CD8-positive, alpha-beta memory T cell (primary cell): ENCODE results near the gene NRIP1. TPM values are rescaled to one million over a fixed set of nuclear protein-coding genes. Genes with fewer than 3 reads are reported as not detected.
"Not testable (repeated sequence)": the region's sequence is repeated elsewhere in the genome, so short reads cannot be mapped to it uniquely, and the experiment has no call there.

Experiments
- CTCF ChIA-PET: fragments of 350-600 bp; sonication (Branson Sonifier 250); formaldehyde crosslinking; loops from one replicate; lab custom pipeline; 2021; ENCODE audit warnings: antibody characterized with exemption; lab: Charles Lee
- POLR2A ChIA-PET: fragments of 350-600 bp; sonication (Branson Sonifier 250); formaldehyde crosslinking; loops from one replicate; lab custom pipeline; 2021; ENCODE audit warnings: antibody characterized with exemption; lab: Charles Lee
- DNase-seq, 5 donors: peaks; one replicate each; pipeline versions ENCODE4 v3.0.0 to v3.0.0-alpha.2; 2020 to 2022; ENCODE audit warnings: mixed read lengths in 1 of 5
- H3K27ac ChIP-seq: one replicate; pipeline ENCODE4 v1.7.0; 2013; ENCODE audit warnings: low read depth, mild to moderate bottlenecking, low read length, moderate library complexity
- H3K27me3 ChIP-seq: 2 replicates; pipeline ENCODE4 v1.7.0; 2013; ENCODE audit warnings: low read length, mild to moderate bottlenecking; ENCODE audit not compliant: insufficient read depth, poor library complexity, severe bottlenecking
- H3K36me3 ChIP-seq: 2 replicates; pipeline ENCODE4 v1.7.0; 2013; ENCODE audit warnings: mild to moderate bottlenecking, low read length, moderate library complexity; ENCODE audit not compliant: insufficient read depth
- H3K4me1 ChIP-seq: 2 replicates; pipeline ENCODE4 v1.7.0; 2013; ENCODE audit warnings: mild to moderate bottlenecking, low read length, moderate library complexity; ENCODE audit not compliant: insufficient read depth
- H3K4me3 ChIP-seq: 2 replicates; pipeline ENCODE4 v1.7.0; 2013; ENCODE audit warnings: mild to moderate bottlenecking, low read length
- H3K9me3 ChIP-seq: 2 replicates; pipeline ENCODE4 v1.7.0; 2013; ENCODE audit warnings: mild to moderate bottlenecking, low read length
- H3K27ac Mint-ChIP-seq, 8 donors: one replicate each; pipeline ENCODE4 v1.8.0; 2020 to 2021; ENCODE audit warnings: mixed read lengths in 8 of 8, mild to moderate bottlenecking in 6 of 8, inconsistent platforms in 3 of 8, moderate library complexity in 3 of 8
- H3K27me3 Mint-ChIP-seq, 2 donors: one replicate each; pipeline ENCODE4 v1.8.0; 2020 to 2021; ENCODE audit warnings: mixed read lengths in 2 of 2, mild to moderate bottlenecking in 1 of 2, moderate library complexity in 1 of 2
- H3K36me3 Mint-ChIP-seq, 3 donors: one replicate each; pipeline ENCODE4 v1.8.0; 2020 to 2021; ENCODE audit warnings: mixed read lengths in 3 of 3, inconsistent platforms in 1 of 3, mild to moderate bottlenecking in 1 of 3
- H3K4me1 Mint-ChIP-seq, 3 donors: one replicate each; pipeline ENCODE4 v1.8.0; 2020 to 2021; ENCODE audit warnings: mixed read lengths in 3 of 3, inconsistent platforms in 1 of 3, mild to moderate bottlenecking in 1 of 3
- H3K4me3 Mint-ChIP-seq, 7 donors: one replicate each; pipeline ENCODE4 v1.8.0; 2020 to 2021; ENCODE audit warnings: mixed read lengths in 7 of 7, mild to moderate bottlenecking in 6 of 7, moderate library complexity in 4 of 7, inconsistent platforms in 2 of 7
- H3K9me3 Mint-ChIP-seq, 5 donors: one replicate each; pipeline ENCODE4 v1.8.0; 2020 to 2022; ENCODE audit warnings: mixed read lengths in 5 of 5, mild to moderate bottlenecking in 3 of 5, moderate library complexity in 2 of 5, inconsistent platforms in 1 of 5
- polyA plus RNA-seq: library from polyadenylated mRNA; unstranded; fragments of 300-500 nt; fragmentation: Illumina TruSeq; gene quantifications from one replicate; pipeline ENCODE4 v1.2.3, GENCODE V29; 2021
- total RNA-seq, 2 experiments: library from RNA; stranded (reverse); gene quantifications; one replicate each; pipeline ENCODE4 v1.2.3, GENCODE V29; 2021

NRIP1 gene
- total and polyA plus RNA-seq, 3 experiments from 2014 or later, result 14.6 to 37.6 (median 15.7) TPM

DNA sequence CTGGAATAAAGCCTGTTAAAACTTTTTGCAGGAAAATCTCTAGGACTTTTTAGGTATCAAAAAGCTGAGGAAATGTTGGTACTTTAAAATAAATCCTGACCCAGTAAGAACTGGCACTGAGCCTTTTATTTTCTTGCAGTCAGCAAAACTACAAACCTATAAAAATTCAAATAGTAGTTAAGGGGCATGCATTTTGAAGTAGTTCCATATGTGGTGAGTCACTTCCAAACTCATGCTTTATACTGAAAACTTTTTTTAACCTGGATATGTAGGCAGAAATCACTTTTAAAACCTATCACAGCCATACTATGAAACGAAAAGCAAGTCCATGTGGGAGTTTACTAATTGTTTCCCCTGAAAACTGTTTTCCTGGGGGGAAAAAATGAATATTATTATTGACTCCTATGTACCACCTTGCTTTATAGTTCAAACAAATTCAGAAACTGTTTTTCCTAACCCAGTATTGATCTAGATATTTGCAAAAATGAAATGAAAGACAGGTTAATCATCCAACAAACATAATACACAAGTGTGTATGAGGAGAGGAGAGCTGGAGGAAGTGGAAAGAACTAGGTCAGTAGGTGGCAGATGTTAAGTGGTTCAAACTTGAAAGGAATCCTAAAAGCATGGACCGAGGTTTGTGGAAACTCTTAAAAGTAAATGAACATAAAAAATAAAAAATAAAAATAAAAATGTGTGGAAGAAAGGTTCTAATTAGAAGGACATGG is 30.5 kb downstream of the NRIP1 start:
- Histone ChIP-seq H3K27me3 (no peaks in the 10 kb centered on the region), H3K36me3 (no peaks in the 10 kb centered on the region), H3K4me1 (peaks cover 6% of the 10 kb centered on the region), H3K4me3 (no peak overlapping the region), H3K27ac (no peak overlapping the region), H3K9me3 (no peaks in the 10 kb centered on the region)
- CTCF ChIA-PET, result no interaction called here
- Mint-ChIP-seq H3K4me3 (peak overlapping the region in 2 of 7 donors; percentile 0 to 33), H3K36me3 (peaks cover 0 to 4% (median 2%) of the 10 kb centered on the region in 3 donors), H3K9me3 (no peaks in the 10 kb centered on the region), H3K4me1 (peaks cover 26 to 40% (median 29%) of the 10 kb centered on the region in 3 donors), H3K27ac (peak overlapping the region in 1 of 8 donors; percentile 19), H3K27me3 (no peaks in the 10 kb centered on the region)
- no peak for DNase-seq
- POLR2A ChIA-PET, result no interaction called here

DNA sequence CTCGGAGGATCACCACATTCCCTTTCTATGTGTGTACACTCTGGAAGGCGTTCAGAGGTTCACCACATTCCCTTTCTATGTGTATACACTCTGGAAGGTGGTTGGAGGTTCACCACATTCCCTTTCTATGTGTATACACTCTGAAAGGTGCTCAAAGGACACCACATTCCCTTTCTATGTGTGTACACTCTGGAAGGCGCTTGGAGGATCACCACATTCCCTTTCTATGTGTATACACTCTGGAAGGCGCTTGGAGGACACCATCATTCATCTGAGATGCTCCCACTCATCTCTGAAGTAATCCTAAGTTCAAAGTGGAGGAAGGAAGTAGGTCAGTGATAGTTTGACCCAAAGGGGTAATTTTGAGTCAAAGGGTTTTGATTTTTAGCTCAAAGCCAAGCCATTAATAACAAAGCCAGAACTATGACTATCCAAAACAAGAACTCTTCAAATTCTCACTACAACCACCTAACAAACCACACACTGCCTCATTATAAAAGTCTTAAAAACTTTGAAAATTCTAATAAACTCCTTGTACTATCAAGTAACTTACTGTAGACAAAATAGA is 32.9 kb downstream of the NRIP1 start:
- no peak for DNase-seq
- H3K4me3 ChIP-seq, result peak overlapping the region; percentile 11
- no peaks in the 10 kb centered on the region for H3K36me3 ChIP-seq
- no peak overlapping the region for H3K27ac Mint-ChIP-seq
- no peaks in the 10 kb centered on the region for H3K9me3 ChIP-seq
- ChIA-PET CTCF (no interaction called here), POLR2A (no interaction called here)
- peaks cover 0 to 6% (median 2%) of the 10 kb centered on the region in 3 donors for H3K36me3 Mint-ChIP-seq
- no peak overlapping the region for H3K27ac ChIP-seq
- H3K27me3 ChIP-seq, result no peaks in the 10 kb centered on the region
- peaks cover 6% of the 10 kb centered on the region for H3K4me1 ChIP-seq
- H3K9me3 Mint-ChIP-seq, result no peaks in the 10 kb centered on the region
- H3K4me3 Mint-ChIP-seq, result no peak overlapping the region
- peaks cover 37 to 50% (median 37%) of the 10 kb centered on the region in 3 donors for H3K4me1 Mint-ChIP-seq
- no peaks in the 10 kb centered on the region for H3K27me3 Mint-ChIP-seq

DNA sequence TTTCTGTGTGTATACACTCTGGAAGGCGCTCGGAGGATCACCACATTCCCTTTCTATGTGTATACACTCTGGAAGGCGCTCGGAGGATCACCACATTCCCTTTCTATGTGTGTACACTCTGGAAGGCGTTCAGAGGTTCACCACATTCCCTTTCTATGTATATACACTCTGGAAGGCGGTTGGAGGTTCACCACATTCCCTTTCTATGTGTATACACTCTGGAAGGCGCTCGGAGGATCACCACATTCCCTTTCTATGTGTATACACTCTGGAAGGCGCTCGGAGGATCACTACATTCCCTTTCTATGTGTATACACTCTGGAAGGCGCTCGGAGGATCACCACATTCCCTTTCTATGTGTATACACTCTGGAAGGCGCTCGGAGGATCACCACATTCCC is 33.4 kb downstream of the NRIP1 start:
- CTCF ChIA-PET, H3K4me1 ChIP-seq, H3K27me3 Mint-ChIP-seq, H3K27ac ChIP-seq, H3K27ac Mint-ChIP-seq, H3K9me3 Mint-ChIP-seq, H3K27me3 ChIP-seq, H3K4me3 ChIP-seq, POLR2A ChIA-PET, H3K36me3 Mint-ChIP-seq, H3K36me3 ChIP-seq, H3K9me3 ChIP-seq, H3K4me3 Mint-ChIP-seq, DNase-seq: not testable (repeated sequence)
- H3K4me1 Mint-ChIP-seq, result peaks cover 36 to 53% (median 37%) of the 10 kb centered on the region in 3 donors

DNA sequence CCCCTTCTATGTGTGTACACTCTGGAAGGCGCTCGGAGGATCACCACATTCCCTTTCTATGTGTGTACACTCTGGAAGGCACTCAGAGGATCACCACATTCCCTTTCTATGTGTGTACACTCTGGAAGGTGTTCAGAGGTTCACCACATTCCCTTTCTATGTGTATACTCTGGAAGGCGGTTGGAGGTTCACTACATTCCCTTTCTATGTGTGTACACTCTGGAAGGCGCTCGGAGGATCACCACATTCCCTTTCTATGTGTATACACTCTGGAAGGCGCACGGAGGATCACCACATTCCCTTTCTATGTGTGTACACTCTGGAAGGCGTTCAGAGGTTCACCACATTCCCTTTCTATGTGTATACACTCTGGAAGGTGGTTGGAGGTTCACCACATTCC is 33.9 kb downstream of the NRIP1 start:
- H3K4me3 Mint-ChIP-seq, H3K4me3 ChIP-seq, H3K27ac Mint-ChIP-seq: not testable (repeated sequence)

DNA sequence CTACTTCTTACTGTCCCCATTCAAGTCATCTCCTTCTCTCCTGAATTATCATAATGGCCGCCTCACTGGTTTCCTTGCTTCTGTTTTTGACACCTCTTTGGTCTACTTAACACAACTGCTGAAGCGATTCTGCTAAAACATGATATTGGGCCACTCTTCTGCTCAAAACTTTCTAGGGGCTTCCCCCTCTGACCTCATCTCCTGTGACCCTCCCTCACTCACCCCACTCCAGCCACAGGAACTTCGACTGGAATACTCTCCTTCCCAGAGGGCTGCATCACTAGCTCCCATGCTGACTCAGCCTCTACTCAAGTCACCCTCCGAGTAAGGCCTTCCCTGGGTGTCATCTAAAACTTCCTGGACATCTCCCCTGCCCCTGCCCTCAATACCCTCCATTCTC is 35.7 kb downstream of the NRIP1 start:
- no peaks in the 10 kb centered on the region for H3K27me3 Mint-ChIP-seq
- POLR2A ChIA-PET, result no interaction called here

More for the DNA sequence above, 33.9 kb downstream of the NRIP1 start:
- DNase-seq, H3K36me3 ChIP-seq, H3K9me3 ChIP-seq, H3K36me3 Mint-ChIP-seq, H3K27me3 ChIP-seq, H3K27ac ChIP-seq, H3K9me3 Mint-ChIP-seq, CTCF ChIA-PET, POLR2A ChIA-PET, H3K27me3 Mint-ChIP-seq, H3K4me1 ChIP-seq: not testable (repeated sequence)
- H3K4me1 Mint-ChIP-seq, result peaks cover 31 to 49% (median 34%) of the 10 kb centered on the region in 3 donors

DNA sequence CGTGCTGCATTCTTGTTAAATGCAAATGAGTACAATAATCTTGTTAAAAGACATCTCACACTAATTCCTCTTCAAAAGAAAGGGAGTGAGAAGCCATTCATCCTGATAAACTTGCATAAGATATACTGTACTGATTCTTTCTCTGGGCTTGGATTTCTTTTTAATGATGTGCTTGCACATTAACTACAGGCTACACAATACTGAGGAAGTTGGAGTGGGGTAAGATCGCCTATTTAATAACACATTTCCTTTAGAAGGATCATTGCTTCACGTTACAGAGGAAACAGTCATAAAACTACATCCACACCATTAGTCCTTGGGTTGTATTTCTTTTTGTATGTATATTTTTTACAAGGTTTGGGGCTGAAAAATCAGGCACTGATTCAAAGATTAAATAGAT is 36.6 kb downstream of the NRIP1 start:
- Mint-ChIP-seq H3K4me1 (peaks cover 30 to 41% (median 33%) of the 10 kb centered on the region in 3 donors), H3K27ac (peak overlapping the region in 2 of 8 donors; percentile 15 to 66), H3K36me3 (peaks cover 0 to 6% (median 2%) of the 10 kb centered on the region in 3 donors), H3K27me3 (no peaks in the 10 kb centered on the region), H3K9me3 (no peaks in the 10 kb centered on the region), H3K4me3 (no peak overlapping the region)
- no peak overlapping the region for H3K4me3 ChIP-seq
- H3K27ac ChIP-seq, result no peak overlapping the region
- ChIA-PET POLR2A (no interaction called here), CTCF (no interaction called here)
- H3K4me1 ChIP-seq, result no peaks in the 10 kb centered on the region
- no peaks in the 10 kb centered on the region for H3K9me3 ChIP-seq
- H3K36me3 ChIP-seq, result no peaks in the 10 kb centered on the region
- DNase-seq, result no peak
- no peaks in the 10 kb centered on the region for H3K27me3 ChIP-seq

More for the DNA sequence above, 35.7 kb downstream of the NRIP1 start:
- H3K36me3 ChIP-seq, result no peaks in the 10 kb centered on the region
- H3K4me3 Mint-ChIP-seq, result peak overlapping the region in 1 of 7 donors; percentile 0
- no peak overlapping the region for H3K27ac ChIP-seq
- no peaks in the 10 kb centered on the region for H3K4me1 ChIP-seq
- H3K27me3 ChIP-seq, result no peaks in the 10 kb centered on the region
- CTCF ChIA-PET, result no interaction called here
- H3K9me3 ChIP-seq, result no peaks in the 10 kb centered on the region
- H3K36me3 Mint-ChIP-seq, result peaks cover 0 to 6% (median 2%) of the 10 kb centered on the region in 3 donors
- H3K4me3 ChIP-seq, result no peak overlapping the region
- H3K9me3 Mint-ChIP-seq, result no peaks in the 10 kb centered on the region
- H3K4me1 Mint-ChIP-seq, result peaks cover 32 to 41% (median 33%) of the 10 kb centered on the region in 3 donors
- DNase-seq, result no peak
- H3K27ac Mint-ChIP-seq, result peak overlapping the region in 2 of 8 donors; percentile 20 to 44

DNA sequence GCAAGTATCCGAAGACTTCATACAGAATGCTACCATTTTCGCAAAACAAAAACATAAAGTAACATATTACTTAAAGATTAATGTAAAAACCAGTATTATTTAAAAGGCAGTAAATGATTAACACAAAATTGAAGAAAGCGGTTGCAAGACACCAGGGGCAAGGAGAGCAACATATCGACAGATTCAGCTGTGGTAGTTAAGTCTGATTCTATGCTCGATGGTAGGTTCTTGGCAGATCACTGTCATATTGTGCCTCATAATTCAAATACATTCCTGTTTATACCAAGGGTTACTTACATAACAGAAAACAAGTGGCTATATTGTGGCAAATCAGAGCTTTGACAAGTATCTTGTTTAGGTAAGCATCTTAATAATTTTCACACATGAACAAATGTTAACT is 37.7 kb downstream of the NRIP1 start:
- Mint-ChIP-seq H3K9me3 (no peaks in the 10 kb centered on the region), H3K4me3 (no peak overlapping the region), H3K36me3 (peaks cover 3 to 6% (median 3%) of the 10 kb centered on the region in 3 donors), H3K27ac (peak overlapping the region in 1 of 8 donors; percentile 14), H3K4me1 (peaks cover 29 to 41% (median 31%) of the 10 kb centered on the region in 3 donors), H3K27me3 (no peaks in the 10 kb centered on the region)
- ChIA-PET POLR2A (no interaction called here), CTCF (no interaction called here)
- H3K4me3 ChIP-seq, result no peak overlapping the region
- no peaks in the 10 kb centered on the region for H3K27me3 ChIP-seq
- no peaks in the 10 kb centered on the region for H3K9me3 ChIP-seq
- no peaks in the 10 kb centered on the region for H3K4me1 ChIP-seq
- no peak for DNase-seq
- H3K27ac ChIP-seq, result no peak overlapping the region
- no peaks in the 10 kb centered on the region for H3K36me3 ChIP-seq

DNA sequence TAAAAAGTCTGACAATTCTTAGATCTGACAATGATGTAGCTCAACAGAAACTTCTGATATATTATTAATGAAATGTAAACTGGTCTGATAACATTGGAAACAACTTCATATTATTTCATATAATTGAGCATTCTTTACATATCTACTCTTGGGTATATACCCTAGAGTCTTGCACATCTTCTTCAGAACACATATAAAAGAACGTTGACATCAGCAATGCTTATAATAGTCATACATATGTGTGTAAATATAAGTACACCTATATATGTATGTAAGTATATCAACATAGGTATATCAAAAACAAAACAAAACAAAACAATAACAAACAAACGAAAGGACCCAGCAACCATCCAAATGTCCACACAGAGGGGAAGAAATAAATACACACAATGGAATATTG is 38.4 kb downstream of the NRIP1 start:
- H3K4me1 ChIP-seq, result no peaks in the 10 kb centered on the region
- Mint-ChIP-seq H3K4me3 (peak overlapping the region in 1 of 7 donors; percentile 25), H3K27ac (peak overlapping the region in 1 of 8 donors; percentile 72), H3K4me1 (peaks cover 34 to 47% (median 35%) of the 10 kb centered on the region in 3 donors), H3K27me3 (no peaks in the 10 kb centered on the region), H3K9me3 (no peaks in the 10 kb centered on the region), H3K36me3 (peaks cover 6% of the 10 kb centered on the region in 3 donors)
- DNase-seq, result no peak
- H3K9me3 ChIP-seq, result no peaks in the 10 kb centered on the region
- no peaks in the 10 kb centered on the region for H3K27me3 ChIP-seq
- H3K36me3 ChIP-seq, result no peaks in the 10 kb centered on the region
- ChIA-PET POLR2A (no interaction called here), CTCF (no interaction called here)
- H3K4me3 ChIP-seq, result no peak overlapping the region
- H3K27ac ChIP-seq, result no peak overlapping the region
